Stimulated activated CD4-positive, alpha-beta T cell treated with anti-CD3 and anti-CD28 coated beads, Interleukin-2, amount 100 ng/mL, for 4 hours (primary cell): ENCODE results near the gene SPRR1A.
"Not testable (repeated sequence)": the region's sequence is repeated elsewhere in the genome, so short reads cannot be mapped to it uniquely, and the experiment has no call there.

Source experiments
- DNase-seq: peaks from one replicate; pipeline ENCODE4 v3.0.0-alpha.2; 2020; ENCODE audit warnings: low read depth

The SPRR1A gene

GRCh38 chr1:152972196-152972886, 11.5 kb upstream of the SPRR1A start:
- DNase-seq, result no peak

GRCh38 chr1:152976688-152977087, 7.2 kb upstream of the SPRR1A start:
- DNase-seq, result no peak

- no peak for DNase-seq
Measured at GRCh38 chr1:152977614-152978013, 6.3 kb upstream of the SPRR1A start.

- DNase-seq, result no peak
Measured at GRCh38 chr1:152980676-152981075, 3.2 kb upstream of the SPRR1A start.

- no peak for DNase-seq
Measured at GRCh38 chr1:152981146-152981871, 2.6 kb upstream of the SPRR1A start.

GRCh38 chr1:152982076-152982475, 1.8 kb upstream of the SPRR1A start:
- DNase-seq, result no peak

- DNase-seq, result no peak
Measured at GRCh38 chr1:152983234-152983633, 647 bp upstream of the SPRR1A start.

- DNase-seq, result no peak
Measured at GRCh38 chr1:152986578-152986977, 2.7 kb downstream of the SPRR1A start.

GRCh38 chr1:152993186-152993585, 9.3 kb downstream of the SPRR1A start:
- DNase-seq, result no peak

GRCh38 chr1:152995842-152996241, 12.0 kb downstream of the SPRR1A start:
- DNase-seq, result no peak

- no peak for DNase-seq
Measured at GRCh38 chr1:152996633-152997400, 12.9 kb downstream of the SPRR1A start.

GRCh38 chr1:152997901-152998300, 14.0 kb downstream of the SPRR1A start:
- no peak for DNase-seq

GRCh38 chr1:152998476-152998875, 14.6 kb downstream of the SPRR1A start:
- no peak for DNase-seq

- no peak for DNase-seq
Measured at GRCh38 chr1:152999818-153000217, 15.9 kb downstream of the SPRR1A start.

GRCh38 chr1:153000294-153000693, 16.4 kb downstream of the SPRR1A start:
- no peak for DNase-seq

GRCh38 chr1:153001382-153001781, 17.5 kb downstream of the SPRR1A start, which contains the start of gene SPRR3:
SPRR3 (plus strand) TSS chr1:153001749; CDS start chr1:153003021, 1,272 bp downstream.
- DNase-seq, result no peak

- not testable (repeated sequence) for DNase-seq
Measured at GRCh38 chr1:153011235-153011758, 27.4 kb downstream of the SPRR1A start.

GRCh38 chr1:153021829-153022228, 37.9 kb downstream of the SPRR1A start:
- not testable (repeated sequence) for DNase-seq

- not testable (repeated sequence) for DNase-seq
Measured at GRCh38 chr1:153022340-153022739, 38.5 kb downstream of the SPRR1A start.

- no peak for DNase-seq
Measured at GRCh38 chr1:153023109-153023508, 39.2 kb downstream of the SPRR1A start.

- no peak for DNase-seq
Measured at GRCh38 chr1:153024413-153024812, 40.5 kb downstream of the SPRR1A start.

- DNase-seq, result no peak
Measured at GRCh38 chr1:153025797-153026196, 41.9 kb downstream of the SPRR1A start.
